ENCODE data around the gene ZNF775. TPM values are rescaled to one million over a fixed set of nuclear protein-coding genes. Genes with fewer than 3 reads are reported as not detected.

ZNF775 gene
- total RNA-seq (31.7 and 34.3 TPM in 2 replicates), polyA plus RNA-seq (29.7 and 40.1 TPM in 2 replicates)

DNA sequence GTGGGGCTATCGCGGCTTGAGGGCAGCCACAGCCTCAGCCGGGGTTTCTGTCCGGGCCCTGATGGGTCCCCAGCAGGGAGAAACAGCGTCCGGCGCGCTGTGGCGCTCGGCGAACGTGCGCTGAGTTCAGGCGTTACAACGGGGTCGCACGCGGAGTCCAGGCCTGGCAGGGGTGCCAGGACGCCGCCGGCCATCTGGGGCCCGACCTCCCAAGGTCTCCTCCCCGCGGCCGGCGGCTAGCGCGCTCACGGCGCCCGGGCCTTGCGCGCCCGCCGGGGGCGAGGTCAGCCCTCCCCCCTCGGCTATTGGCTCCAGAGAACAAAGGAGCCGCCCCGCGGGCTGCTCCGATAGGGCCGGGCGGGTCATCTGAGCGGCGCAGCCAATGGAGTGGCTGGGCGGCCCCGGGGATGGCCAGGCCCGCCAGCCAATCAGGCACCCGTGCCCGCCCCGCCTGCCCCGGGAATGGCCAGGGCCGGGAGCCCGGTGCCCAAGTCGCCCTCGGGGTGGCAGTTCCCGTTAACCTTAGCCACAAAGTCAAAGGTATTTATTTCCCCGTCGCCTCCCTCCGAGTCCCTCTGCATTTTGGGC is at the start of gene ZNF775:
TSS of gene ZNF775 (plus strand) at position 478 of the 588 bp plus-strand sequence. CDS start 9,141 bp downstream, outside the sequence.
- peak within 1 kb of the TSS; percentile 84 for H3K4me3 ChIP-seq
- H3K4me1 ChIP-seq (ENCODE audit: low read depth) = peaks cover 29% of the 10 kb centered on the region
- peak; percentile 96 to 98 for DNase-seq (ENCODE audit: low read depth in 1 of 2, low spot score in 1 of 2)
- H3K9me3 ChIP-seq (ENCODE audit: low read depth) = no peaks in the 10 kb centered on the region
- TF ChIP-seq, protein P1, sequence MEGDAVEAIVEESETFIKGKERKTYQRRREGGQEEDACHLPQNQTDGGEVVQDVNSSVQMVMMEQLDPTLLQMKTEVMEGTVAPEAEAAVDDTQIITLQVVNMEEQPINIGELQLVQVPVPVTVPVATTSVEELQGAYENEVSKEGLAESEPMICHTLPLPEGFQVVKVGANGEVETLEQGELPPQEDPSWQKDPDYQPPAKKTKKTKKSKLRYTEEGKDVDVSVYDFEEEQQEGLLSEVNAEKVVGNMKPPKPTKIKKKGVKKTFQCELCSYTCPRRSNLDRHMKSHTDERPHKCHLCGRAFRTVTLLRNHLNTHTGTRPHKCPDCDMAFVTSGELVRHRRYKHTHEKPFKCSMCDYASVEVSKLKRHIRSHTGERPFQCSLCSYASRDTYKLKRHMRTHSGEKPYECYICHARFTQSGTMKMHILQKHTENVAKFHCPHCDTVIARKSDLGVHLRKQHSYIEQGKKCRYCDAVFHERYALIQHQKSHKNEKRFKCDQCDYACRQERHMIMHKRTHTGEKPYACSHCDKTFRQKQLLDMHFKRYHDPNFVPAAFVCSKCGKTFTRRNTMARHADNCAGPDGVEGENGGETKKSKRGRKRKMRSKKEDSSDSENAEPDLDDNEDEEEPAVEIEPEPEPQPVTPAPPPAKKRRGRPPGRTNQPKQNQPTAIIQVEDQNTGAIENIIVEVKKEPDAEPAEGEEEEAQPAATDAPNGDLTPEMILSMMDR (IDR thresholded peaks at IDR 0.05; ENCODE audit: low read depth, low read length) = no peak
- H3K27ac ChIP-seq = peak within 1 kb of the TSS; percentile 89
- H3K36me3 ChIP-seq = peaks cover 2% of the 10 kb centered on the region
- H3K27me3 ChIP-seq = no peaks in the 10 kb centered on the region

- Histone ChIP-seq H3K36me3 (no peaks in the 10 kb centered on the region), H3K4me3 (no peak overlapping the region), H3K27me3 (no peaks in the 10 kb centered on the region), H3K9me3 (ENCODE audit: low read depth) (no peaks in the 10 kb centered on the region), H3K4me1 (ENCODE audit: low read depth) (no peaks in the 10 kb centered on the region), H3K27ac (no peak overlapping the region)
- DNase-seq (ENCODE audit: low read depth in 1 of 2, low spot score in 1 of 2) = no peak
- TF ChIP-seq, protein P1 (IDR thresholded peaks at IDR 0.05; ENCODE audit: low read depth, low read length) = no peak
Measured at GRCh38 chr7:150329331-150330120, 49.6 kb upstream of the ZNF775 start.

- Histone ChIP-seq H3K4me3 (no peak overlapping the region), H3K36me3 (no peaks in the 10 kb centered on the region), H3K27ac (no peak overlapping the region), H3K4me1 (ENCODE audit: low read depth) (no peaks in the 10 kb centered on the region), H3K27me3 (no peaks in the 10 kb centered on the region), H3K9me3 (ENCODE audit: low read depth) (no peaks in the 10 kb centered on the region)
- TF ChIP-seq, protein P1 (IDR thresholded peaks at IDR 0.05; ENCODE audit: low read depth, low read length) = no peak
- no peak for DNase-seq (ENCODE audit: low read depth in 1 of 2, low spot score in 1 of 2)
Measured at GRCh38 chr7:150330211-150330885, 48.8 kb upstream of the ZNF775 start.

DNA sequence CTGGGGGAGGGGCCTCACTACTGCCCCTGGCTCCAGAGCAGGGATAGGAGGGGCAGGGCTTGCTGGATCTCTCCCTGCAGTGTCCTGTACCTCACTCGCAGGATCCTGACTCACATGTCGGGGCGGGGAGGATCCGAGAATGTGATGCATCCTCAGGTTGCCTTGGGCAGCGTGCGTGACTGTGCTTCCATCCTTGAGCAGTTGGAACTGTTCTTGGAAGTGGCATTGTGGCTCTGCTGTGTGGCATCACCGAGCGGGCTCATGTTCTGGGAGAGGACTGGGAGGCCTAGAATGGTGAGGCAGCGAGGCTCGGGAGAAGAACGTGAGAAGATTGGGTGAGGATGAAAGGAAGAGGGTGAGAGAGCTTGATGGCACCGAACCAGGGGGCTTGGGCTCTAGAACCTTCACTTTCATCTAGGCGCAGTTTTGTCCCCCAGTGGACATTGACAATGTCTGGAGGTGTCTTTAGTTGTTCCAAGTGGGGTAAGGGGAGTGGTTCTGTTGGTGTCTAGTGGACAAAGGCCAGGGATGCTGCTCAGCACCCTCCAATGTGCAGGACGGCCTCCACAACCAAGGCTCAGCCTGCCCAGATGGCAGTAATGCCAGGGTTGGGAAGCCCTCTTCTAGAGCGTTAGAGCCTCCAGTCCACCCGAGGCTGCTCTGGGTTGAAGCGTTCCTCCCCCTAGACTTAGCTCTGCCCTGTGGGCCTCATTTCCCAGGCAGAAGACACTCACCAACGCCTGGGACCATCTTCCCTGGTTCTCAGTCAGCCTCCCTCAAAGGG is 46.1 kb upstream of the ZNF775 start:
- H3K27me3 ChIP-seq = no peaks in the 10 kb centered on the region
- DNase-seq (ENCODE audit: low read depth in 1 of 2, low spot score in 1 of 2) = no peak
- H3K4me3 ChIP-seq = no peak overlapping the region
- TF ChIP-seq, protein P1 (IDR thresholded peaks at IDR 0.05; ENCODE audit: low read depth, low read length) = no peak
- H3K27ac ChIP-seq = no peak overlapping the region
- no peaks in the 10 kb centered on the region for H3K9me3 ChIP-seq (ENCODE audit: low read depth)
- no peaks in the 10 kb centered on the region for H3K4me1 ChIP-seq (ENCODE audit: low read depth)
- H3K36me3 ChIP-seq = no peaks in the 10 kb centered on the region

GRCh38 chr7:150333659-150334058 is 45.5 kb upstream of the ZNF775 start:
- Histone ChIP-seq H3K9me3 (ENCODE audit: low read depth) (no peaks in the 10 kb centered on the region), H3K27ac (no peak overlapping the region), H3K4me3 (no peak overlapping the region), H3K27me3 (no peaks in the 10 kb centered on the region), H3K36me3 (no peaks in the 10 kb centered on the region), H3K4me1 (ENCODE audit: low read depth) (no peaks in the 10 kb centered on the region)
- DNase-seq (ENCODE audit: low read depth in 1 of 2, low spot score in 1 of 2) = no peak
- TF ChIP-seq, protein P1 (IDR thresholded peaks at IDR 0.05; ENCODE audit: low read depth, low read length) = no peak

Data from cardiac muscle cell (in vitro differentiated cells and primary cell).